Calu3 (cell line): Measurements from ENCODE around the gene FAM236A. TPM values are rescaled to one million over a fixed set of nuclear protein-coding genes. Genes with fewer than 3 reads are reported as not detected.
"Not testable (repeated sequence)": the region's sequence is repeated elsewhere in the genome, so short reads cannot be mapped to it uniquely, and the experiment has no call there.

Experiments
- Bru-seq: library from RNA; stranded (reverse); fragments of 400-500 nt; gene quantifications from one replicate; lab custom pipeline; 2021; lab: Mats Ljungman, UMichigan
- BruChase-seq, 2 experiments: library from RNA; stranded (reverse); fragments of 400-500 nt; gene quantifications; one replicate each; lab custom pipeline; 2021; lab: Mats Ljungman, UMichigan
- BruUV-seq: library from RNA; stranded (reverse); fragments of 400-500 nt; replicated peaks from 2 replicates; lab custom pipeline; 2021; lab: Mats Ljungman, UMichigan
- CTCF ChIA-PET: fragments of 300-600 bp; sonication (Branson Sonifier 250); formaldehyde crosslinking; loops from one replicate; lab custom pipeline; 2022; ENCODE audit warnings: antibody characterized with exemption; lab: Charles Lee
- DNase-seq: peaks from one replicate; pipeline ENCODE4 v3.0.0; 2022
- H3K27ac Mint-ChIP-seq: one replicate; pipeline ENCODE4 v1.8.0; 2022; ENCODE audit warnings: mixed read lengths; ENCODE audit not compliant: unreplicated experiment
- H3K27me3 Mint-ChIP-seq: one replicate; pipeline ENCODE4 v1.8.0; 2022; ENCODE audit warnings: mixed read lengths; ENCODE audit not compliant: unreplicated experiment
- H3K36me3 Mint-ChIP-seq: one replicate; pipeline ENCODE4 v1.8.0; 2022; ENCODE audit warnings: mild to moderate bottlenecking, moderate library complexity, mixed read lengths; ENCODE audit not compliant: insufficient read depth, unreplicated experiment
- H3K4me1 Mint-ChIP-seq: one replicate; pipeline ENCODE4 v1.8.0; 2022; ENCODE audit warnings: mild to moderate bottlenecking, low read depth, mixed read lengths; ENCODE audit not compliant: unreplicated experiment
- H3K4me3 Mint-ChIP-seq: one replicate; pipeline ENCODE4 v1.8.0; 2022; ENCODE audit warnings: mild to moderate bottlenecking, low read depth, moderate library complexity, mixed read lengths; ENCODE audit not compliant: unreplicated experiment
- H3K9me3 Mint-ChIP-seq: one replicate; pipeline ENCODE4 v1.8.0; 2022; ENCODE audit warnings: low read depth, mixed read lengths; ENCODE audit not compliant: unreplicated experiment
- intact Hi-C: fragments of 100-400 bp; cut with micrococcal nuclease; formaldehyde crosslinking; loops from one replicate; pipeline ENCODE4 v1.10.0; 2022; ENCODE audit not compliant: unreplicated experiment
- long read RNA-seq: library from polyadenylated mRNA; stranded (forward); transcript quantifications from one replicate; pipeline ENCODE4 v2.0.0, GENCODE V29; 2022
- total RNA-seq: library from RNA; stranded (reverse); gene quantifications from 2 replicates; pipeline ENCODE4 v1.2.3, GENCODE V29; 2022

The FAM236A gene
- total RNA-seq (not detected in 2 replicates), Bru-seq, nascent RNA (not detected), BruChase-seq, experiment 1, labeled RNA remaining after a 6-hour chase (not detected), BruChase-seq, experiment 2, labeled RNA remaining after a 2-hour chase (not detected)
- long read RNA-seq: 0 reads

DNA sequence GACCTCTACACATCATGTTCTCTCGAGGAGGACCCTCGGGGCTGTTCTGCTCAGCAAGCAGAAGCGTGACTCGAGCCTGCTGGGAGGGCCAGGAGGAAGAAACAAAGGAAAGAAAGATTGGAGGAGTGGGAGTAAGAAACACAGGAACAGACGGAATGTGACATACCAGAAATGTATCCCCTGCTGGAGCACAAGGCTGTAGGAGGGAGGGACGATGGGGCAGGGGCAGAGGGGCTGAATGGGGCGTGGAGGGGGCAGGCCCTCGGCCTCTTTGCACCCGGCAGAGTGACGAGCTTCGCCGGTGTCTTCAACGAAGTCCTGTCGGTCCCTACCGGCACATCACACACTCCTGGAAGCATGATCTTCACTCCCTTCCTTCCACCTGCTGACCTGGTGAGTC is at the start of gene FAM236A:
Gene FAM236A, plus strand, starts transcription at position 301 of the 400 bp plus-strand sequence. Its CDS starts 57 bp downstream, at position 358.
- H3K36me3 Mint-ChIP-seq, H3K27me3 Mint-ChIP-seq, DNase-seq, intact Hi-C loops, H3K9me3 Mint-ChIP-seq, CTCF ChIA-PET, BruUV-seq, H3K4me1 Mint-ChIP-seq, H3K27ac Mint-ChIP-seq, H3K4me3 Mint-ChIP-seq: not testable (repeated sequence)

DNA sequence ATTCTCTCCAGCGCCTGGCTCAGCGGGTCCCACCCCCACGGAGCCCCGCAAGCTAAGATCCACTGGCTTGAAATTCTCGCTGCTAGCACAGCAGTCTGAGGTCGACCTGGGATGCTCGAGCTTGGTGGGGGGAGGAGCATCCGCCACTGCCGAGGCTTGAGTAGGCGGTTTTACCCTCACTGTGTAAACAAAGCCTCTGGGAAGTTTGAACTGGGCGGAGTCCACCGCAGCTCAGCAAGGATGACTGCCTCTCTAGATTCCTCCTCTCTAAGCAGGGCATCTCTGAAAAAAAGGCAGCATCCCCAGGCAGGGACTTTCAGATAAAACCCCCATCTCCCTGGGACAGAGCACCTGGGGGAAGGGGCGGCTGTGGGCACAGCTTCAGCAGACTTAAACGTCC is 48.3 kb upstream of the FAM236A start:
- BruUV-seq, H3K27me3 Mint-ChIP-seq, H3K4me1 Mint-ChIP-seq, H3K27ac Mint-ChIP-seq, H3K4me3 Mint-ChIP-seq, CTCF ChIA-PET, intact Hi-C loops, H3K36me3 Mint-ChIP-seq, DNase-seq, H3K9me3 Mint-ChIP-seq: not testable (repeated sequence)

DNA sequence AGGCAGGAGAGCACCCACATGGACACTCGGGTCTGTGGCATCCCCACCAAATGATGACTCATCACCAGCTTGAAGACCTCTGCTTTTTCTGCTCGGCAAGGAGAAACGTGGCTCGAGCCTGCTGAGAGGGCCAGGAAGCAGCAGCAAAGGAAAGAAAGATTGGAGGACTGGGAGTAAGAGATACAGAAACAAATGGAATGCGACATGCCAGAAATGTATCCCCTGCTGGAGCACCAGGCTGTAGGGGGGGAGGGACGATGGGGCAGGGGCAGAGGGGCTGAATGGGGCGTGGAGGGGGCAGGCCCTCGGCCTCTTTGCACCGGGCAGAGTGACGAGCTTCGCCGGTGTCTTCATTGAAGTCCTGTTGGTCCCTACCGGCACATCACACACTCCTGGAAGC is 25.7 kb upstream of the FAM236A start, which contains the start of gene FAM236C:
Gene FAM236C, plus strand, starts transcription at position 301 of the 400 bp plus-strand sequence. CDS start 100 bp downstream, outside the sequence.
- H3K4me3 Mint-ChIP-seq, H3K4me1 Mint-ChIP-seq, DNase-seq, H3K9me3 Mint-ChIP-seq, intact Hi-C loops, H3K27me3 Mint-ChIP-seq, BruUV-seq, H3K27ac Mint-ChIP-seq, CTCF ChIA-PET, H3K36me3 Mint-ChIP-seq: not testable (repeated sequence)

DNA sequence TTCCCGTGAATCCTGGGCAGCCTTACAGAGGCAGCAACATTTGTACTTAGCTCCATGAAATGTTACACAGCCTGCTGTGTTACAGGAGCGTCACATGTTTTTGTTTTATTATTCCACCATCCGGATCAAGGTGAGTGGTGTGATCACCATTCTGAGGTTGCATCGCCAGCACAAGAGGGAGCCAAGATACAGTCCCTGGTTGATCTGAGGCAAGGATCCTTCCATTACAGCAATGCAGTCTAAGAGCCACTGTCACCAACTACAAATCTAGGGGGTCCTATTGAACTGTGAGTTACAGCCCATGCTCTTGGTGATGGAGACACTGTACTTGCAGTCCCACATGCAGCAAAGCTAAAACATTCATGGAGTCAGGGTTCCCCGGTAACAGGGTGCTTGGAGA is 21.9 kb upstream of the FAM236A start:
- H3K27me3 Mint-ChIP-seq, H3K36me3 Mint-ChIP-seq, H3K4me1 Mint-ChIP-seq, H3K9me3 Mint-ChIP-seq, H3K4me3 Mint-ChIP-seq, intact Hi-C loops, BruUV-seq, H3K27ac Mint-ChIP-seq, CTCF ChIA-PET, DNase-seq: not testable (repeated sequence)

DNA sequence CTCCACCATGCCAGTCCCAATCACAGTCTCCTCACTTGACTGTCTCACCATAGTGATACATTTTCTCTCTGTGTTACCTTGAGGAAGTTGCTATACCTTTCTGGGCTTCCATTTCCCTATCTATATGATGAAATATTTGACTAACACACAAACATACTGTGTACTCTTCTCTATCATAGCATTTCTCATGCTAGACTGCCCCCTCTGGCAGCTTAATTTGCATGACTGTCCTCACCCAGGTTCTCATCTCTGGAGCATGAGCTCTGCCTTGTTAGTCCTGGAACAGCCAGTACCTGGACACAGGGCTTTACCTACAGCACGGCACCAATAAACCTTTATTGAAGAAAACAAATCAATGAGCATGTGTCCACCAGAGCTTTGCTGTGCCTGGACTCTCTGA is 5.7 kb upstream of the FAM236A start:
- H3K27me3 Mint-ChIP-seq, H3K9me3 Mint-ChIP-seq, intact Hi-C loops, BruUV-seq, DNase-seq, H3K27ac Mint-ChIP-seq, CTCF ChIA-PET, H3K4me1 Mint-ChIP-seq, H3K36me3 Mint-ChIP-seq, H3K4me3 Mint-ChIP-seq: not testable (repeated sequence)

DNA sequence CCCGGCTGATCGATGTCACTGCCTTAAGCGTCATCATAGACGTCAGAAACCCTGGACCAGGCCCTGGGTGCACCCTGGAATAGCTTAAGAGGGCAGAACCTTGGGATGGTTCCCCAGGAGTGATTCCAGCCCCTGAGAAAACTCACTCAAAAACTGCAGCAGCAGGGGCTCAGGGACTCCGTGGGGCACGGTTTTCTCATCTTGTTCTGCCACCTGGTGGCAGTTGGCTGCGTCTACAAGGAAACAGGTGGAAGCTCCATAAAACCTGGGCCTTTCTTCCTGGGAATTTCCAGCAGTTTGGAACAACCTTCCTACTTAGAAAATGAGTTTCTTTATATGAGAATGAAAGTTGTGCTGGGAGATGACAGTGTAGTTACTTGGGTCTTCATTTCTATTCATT is 1.6 kb upstream of the FAM236A start:
- not testable (repeated sequence) for H3K27me3 Mint-ChIP-seq

DNA sequence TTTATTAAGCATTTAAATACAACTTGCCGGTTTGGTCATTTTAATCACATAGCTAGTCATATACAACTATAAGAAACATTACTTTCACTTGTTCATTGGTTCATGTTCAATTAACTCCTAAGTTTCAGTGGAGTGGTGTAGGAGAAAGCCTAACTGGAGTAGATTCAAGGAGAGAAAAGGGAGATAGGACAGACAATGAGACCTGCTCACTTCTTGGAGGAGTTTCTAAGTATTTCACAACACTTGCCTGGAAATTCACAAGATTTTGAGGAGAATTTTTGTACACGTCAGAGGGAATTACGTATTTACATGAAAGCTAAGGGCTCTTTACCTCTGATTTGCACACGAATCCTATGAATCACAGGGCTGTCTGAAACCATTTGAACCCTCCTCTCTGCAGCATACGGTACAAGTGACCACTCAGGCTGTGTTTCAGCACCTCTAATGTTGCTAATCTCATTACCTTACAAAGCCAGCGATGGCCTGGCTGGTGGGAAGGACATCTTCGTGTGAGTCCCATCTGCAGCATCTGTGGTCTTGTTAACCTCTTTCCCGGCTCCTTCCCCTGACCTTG is 1.0 kb upstream of the FAM236A start:
- H3K27me3 Mint-ChIP-seq, H3K36me3 Mint-ChIP-seq, H3K27ac Mint-ChIP-seq, H3K9me3 Mint-ChIP-seq, CTCF ChIA-PET, H3K4me1 Mint-ChIP-seq, intact Hi-C loops, BruUV-seq, DNase-seq, H3K4me3 Mint-ChIP-seq: not testable (repeated sequence)

More for the DNA sequence above, 1.6 kb upstream of the FAM236A start:
- intact Hi-C loops, H3K36me3 Mint-ChIP-seq, CTCF ChIA-PET, H3K4me1 Mint-ChIP-seq, DNase-seq, H3K4me3 Mint-ChIP-seq, H3K27ac Mint-ChIP-seq, BruUV-seq, H3K9me3 Mint-ChIP-seq: not testable (repeated sequence)

DNA sequence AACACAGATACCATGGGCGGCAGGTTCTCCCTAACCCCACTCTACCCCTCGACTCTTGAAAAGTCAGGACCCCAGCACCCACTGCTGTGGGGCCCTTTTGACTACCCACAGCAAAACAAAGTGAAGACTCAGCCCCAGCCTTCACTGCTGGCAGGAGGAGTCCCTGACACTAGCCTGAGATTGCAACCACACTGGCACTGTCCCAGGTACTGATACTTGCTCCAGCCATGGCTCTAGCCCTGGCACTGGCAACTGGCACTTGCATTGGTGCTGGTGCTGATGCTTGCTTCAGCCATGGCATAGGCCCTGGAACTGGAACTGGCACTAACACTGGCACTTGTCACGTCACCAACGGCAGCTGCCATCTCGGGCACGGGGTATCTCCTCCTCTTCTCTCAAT is 4.3 kb downstream of the FAM236A start:
- H3K4me1 Mint-ChIP-seq, CTCF ChIA-PET, H3K9me3 Mint-ChIP-seq, H3K4me3 Mint-ChIP-seq, H3K27me3 Mint-ChIP-seq, DNase-seq, H3K36me3 Mint-ChIP-seq, intact Hi-C loops, H3K27ac Mint-ChIP-seq, BruUV-seq: not testable (repeated sequence)

DNA sequence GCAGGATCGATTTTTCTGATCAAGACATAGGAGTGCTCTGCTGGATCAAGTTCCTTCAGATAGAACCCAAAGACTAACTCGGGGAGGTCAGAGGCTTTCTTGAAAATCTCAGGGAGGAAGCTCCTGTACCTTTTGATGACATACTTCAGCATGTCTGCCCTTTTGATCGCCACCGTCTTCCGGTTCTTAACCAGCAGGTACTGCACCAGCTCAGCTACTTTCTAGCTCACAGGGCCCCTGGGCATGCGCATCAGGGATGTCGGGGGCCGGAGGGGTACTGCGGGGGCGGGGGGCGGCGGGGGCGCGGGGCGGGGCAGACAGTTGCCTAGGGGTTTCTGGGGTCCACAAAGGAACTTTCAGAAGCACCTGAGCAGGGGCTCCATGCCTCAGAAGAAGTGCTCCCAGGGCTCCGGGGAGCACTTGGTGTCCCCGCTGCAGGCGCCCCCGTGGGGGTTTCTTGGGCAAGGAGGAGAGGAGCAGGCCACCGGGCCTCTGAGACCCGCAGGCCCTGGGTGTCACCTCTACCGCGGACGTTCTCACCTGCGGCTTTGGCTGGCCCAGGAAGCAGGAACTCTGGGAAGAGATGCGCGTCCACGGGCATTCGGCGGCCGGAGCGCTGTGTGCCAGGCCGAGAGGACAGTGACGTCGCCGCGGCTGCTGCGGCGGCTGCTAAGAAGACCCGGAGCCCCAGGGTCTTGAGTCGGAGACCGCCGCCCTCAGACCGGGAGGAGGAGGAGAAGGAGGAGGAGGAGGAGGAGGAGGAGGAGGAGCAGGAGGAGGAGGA is 5.2 kb downstream of the FAM236A start:
- CTCF ChIA-PET, H3K4me3 Mint-ChIP-seq, H3K27me3 Mint-ChIP-seq, H3K9me3 Mint-ChIP-seq, intact Hi-C loops, H3K27ac Mint-ChIP-seq, H3K36me3 Mint-ChIP-seq, BruUV-seq, H3K4me1 Mint-ChIP-seq, DNase-seq: not testable (repeated sequence)

DNA sequence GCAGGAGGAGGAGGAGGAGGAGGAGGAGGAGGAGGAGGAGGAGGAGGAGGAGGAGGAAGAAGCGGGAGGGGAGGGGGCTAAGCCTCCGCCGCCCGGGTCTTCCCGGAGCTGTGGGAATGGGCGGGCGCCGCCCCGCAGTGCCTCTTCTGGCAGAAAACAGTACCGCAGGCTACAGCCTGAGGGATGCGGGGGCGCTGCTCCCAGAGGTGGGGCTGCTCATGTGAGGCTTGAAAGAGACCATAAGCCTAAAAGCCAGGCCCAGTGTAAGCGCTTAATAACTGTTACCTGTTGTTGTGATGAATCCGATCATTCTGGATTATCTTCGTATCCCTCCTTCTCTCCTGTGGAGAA is 5.8 kb downstream of the FAM236A start, which contains the start of gene DMRTC1:
Gene DMRTC1, minus strand, starts transcription at position 19 of the 351 bp plus-strand sequence. CDS start 68,143 bp downstream, outside the sequence.
- H3K9me3 Mint-ChIP-seq, H3K27me3 Mint-ChIP-seq, intact Hi-C loops, DNase-seq, H3K36me3 Mint-ChIP-seq, H3K4me3 Mint-ChIP-seq, BruUV-seq, CTCF ChIA-PET, H3K4me1 Mint-ChIP-seq, H3K27ac Mint-ChIP-seq: not testable (repeated sequence)
